Calu3 (cell line): Measurements from ENCODE around the gene MEOX2. TPM values are rescaled to one million over a fixed set of nuclear protein-coding genes. Genes with fewer than 3 reads are reported as not detected.

Experiments used
- BruUV-seq: library from RNA; stranded (reverse); fragments of 400-500 nt; replicated peaks from 2 replicates; lab custom pipeline; 2021; lab: Mats Ljungman, UMichigan
- CTCF ChIA-PET: fragments of 300-600 bp; sonication (Branson Sonifier 250); formaldehyde crosslinking; loops from one replicate; lab custom pipeline; 2022; ENCODE audit warnings: antibody characterized with exemption; lab: Charles Lee
- DNase-seq: peaks from one replicate; pipeline ENCODE4 v3.0.0; 2022
- H3K27ac Mint-ChIP-seq: one replicate; pipeline ENCODE4 v1.8.0; 2022; ENCODE audit warnings: mixed read lengths; ENCODE audit not compliant: unreplicated experiment
- H3K27me3 Mint-ChIP-seq: one replicate; pipeline ENCODE4 v1.8.0; 2022; ENCODE audit warnings: mixed read lengths; ENCODE audit not compliant: unreplicated experiment
- H3K36me3 Mint-ChIP-seq: one replicate; pipeline ENCODE4 v1.8.0; 2022; ENCODE audit warnings: mild to moderate bottlenecking, moderate library complexity, mixed read lengths; ENCODE audit not compliant: insufficient read depth, unreplicated experiment
- H3K4me1 Mint-ChIP-seq: one replicate; pipeline ENCODE4 v1.8.0; 2022; ENCODE audit warnings: mild to moderate bottlenecking, low read depth, mixed read lengths; ENCODE audit not compliant: unreplicated experiment
- H3K4me3 Mint-ChIP-seq: one replicate; pipeline ENCODE4 v1.8.0; 2022; ENCODE audit warnings: mild to moderate bottlenecking, low read depth, moderate library complexity, mixed read lengths; ENCODE audit not compliant: unreplicated experiment
- H3K9me3 Mint-ChIP-seq: one replicate; pipeline ENCODE4 v1.8.0; 2022; ENCODE audit warnings: low read depth, mixed read lengths; ENCODE audit not compliant: unreplicated experiment
- intact Hi-C: fragments of 100-400 bp; cut with micrococcal nuclease; formaldehyde crosslinking; loops from one replicate; pipeline ENCODE4 v1.10.0; 2022; ENCODE audit not compliant: unreplicated experiment
- total RNA-seq: library from RNA; stranded (reverse); gene quantifications from 2 replicates; pipeline ENCODE4 v1.2.3, GENCODE V29; 2022
- TF ChIP-seq, protein P1 (sequence below): fragments of 200-600 bp; IDR thresholded peaks from one replicate; pipeline ENCODE4 v1.8.0; 2022; ENCODE audit warnings: antibody characterized with exemption; ENCODE audit not compliant: unreplicated experiment

Gene MEOX2
- total RNA-seq, 1 experiment from 2014 or later: 12.6 TPM

DNA sequence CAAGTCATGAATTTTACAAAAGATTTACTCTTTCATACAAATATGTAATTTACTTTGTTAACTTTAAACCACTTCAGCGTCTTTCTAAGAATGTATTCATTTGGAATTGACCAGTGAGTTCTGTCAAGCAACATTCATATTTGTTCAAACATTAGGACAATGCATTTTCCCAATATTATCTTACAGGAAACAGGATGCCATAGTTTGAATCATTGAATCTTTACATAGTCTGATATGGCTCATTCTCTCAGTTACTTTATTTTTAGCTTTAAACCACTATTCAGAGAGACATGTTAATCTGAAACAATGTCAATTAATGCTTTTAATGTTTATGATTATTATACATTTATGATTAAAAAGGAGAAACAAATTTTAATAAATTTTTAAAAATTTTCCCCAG lies 21.1 kb upstream of the MEOX2 start:
- BruUV-seq: no TSS peak
- intact Hi-C loops: no loop called here
- H3K27ac Mint-ChIP-seq: no peak overlapping the region

DNA sequence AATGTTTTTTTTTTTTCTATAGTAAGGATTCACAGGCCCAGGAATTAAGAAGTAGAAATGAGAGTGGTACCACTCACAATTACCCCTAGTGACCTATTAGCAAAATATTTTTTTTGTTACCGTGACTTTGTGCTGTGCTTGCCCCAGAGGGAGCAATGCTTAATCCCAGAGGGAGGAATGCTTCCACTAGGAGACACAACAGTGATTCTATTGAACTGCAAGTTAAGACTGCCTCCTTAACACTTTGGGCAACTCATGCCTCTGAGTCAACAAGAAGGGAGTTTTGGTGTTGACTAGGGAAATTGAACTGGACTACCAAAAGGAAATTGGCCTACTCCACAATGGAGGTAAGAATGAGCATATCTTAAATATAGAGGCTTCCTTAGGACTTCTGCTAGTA lies 17.2 kb upstream of the MEOX2 start:
- CTCF ChIA-PET: no interaction called here
- TF ChIP-seq, protein P1, sequence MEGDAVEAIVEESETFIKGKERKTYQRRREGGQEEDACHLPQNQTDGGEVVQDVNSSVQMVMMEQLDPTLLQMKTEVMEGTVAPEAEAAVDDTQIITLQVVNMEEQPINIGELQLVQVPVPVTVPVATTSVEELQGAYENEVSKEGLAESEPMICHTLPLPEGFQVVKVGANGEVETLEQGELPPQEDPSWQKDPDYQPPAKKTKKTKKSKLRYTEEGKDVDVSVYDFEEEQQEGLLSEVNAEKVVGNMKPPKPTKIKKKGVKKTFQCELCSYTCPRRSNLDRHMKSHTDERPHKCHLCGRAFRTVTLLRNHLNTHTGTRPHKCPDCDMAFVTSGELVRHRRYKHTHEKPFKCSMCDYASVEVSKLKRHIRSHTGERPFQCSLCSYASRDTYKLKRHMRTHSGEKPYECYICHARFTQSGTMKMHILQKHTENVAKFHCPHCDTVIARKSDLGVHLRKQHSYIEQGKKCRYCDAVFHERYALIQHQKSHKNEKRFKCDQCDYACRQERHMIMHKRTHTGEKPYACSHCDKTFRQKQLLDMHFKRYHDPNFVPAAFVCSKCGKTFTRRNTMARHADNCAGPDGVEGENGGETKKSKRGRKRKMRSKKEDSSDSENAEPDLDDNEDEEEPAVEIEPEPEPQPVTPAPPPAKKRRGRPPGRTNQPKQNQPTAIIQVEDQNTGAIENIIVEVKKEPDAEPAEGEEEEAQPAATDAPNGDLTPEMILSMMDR: no peak
- Mint-ChIP-seq H3K4me1 (no peaks in the 10 kb centered on the region), H3K27ac (no peak overlapping the region), H3K9me3 (no peaks in the 10 kb centered on the region), H3K4me3 (no peak overlapping the region), H3K27me3 (no peaks in the 10 kb centered on the region), H3K36me3 (no peaks in the 10 kb centered on the region)
- no TSS peak for BruUV-seq
- intact Hi-C loops: no loop called here
- no peak for DNase-seq

More for the DNA sequence above, 21.1 kb upstream of the MEOX2 start:
- DNase-seq: no peak
- Mint-ChIP-seq H3K4me1 (peaks cover 8% of the 10 kb centered on the region), H3K4me3 (no peak overlapping the region), H3K27me3 (no peaks in the 10 kb centered on the region), H3K36me3 (no peaks in the 10 kb centered on the region), H3K9me3 (no peaks in the 10 kb centered on the region)
- TF ChIP-seq, protein P1: no peak
- CTCF ChIA-PET: no interaction called here

DNA sequence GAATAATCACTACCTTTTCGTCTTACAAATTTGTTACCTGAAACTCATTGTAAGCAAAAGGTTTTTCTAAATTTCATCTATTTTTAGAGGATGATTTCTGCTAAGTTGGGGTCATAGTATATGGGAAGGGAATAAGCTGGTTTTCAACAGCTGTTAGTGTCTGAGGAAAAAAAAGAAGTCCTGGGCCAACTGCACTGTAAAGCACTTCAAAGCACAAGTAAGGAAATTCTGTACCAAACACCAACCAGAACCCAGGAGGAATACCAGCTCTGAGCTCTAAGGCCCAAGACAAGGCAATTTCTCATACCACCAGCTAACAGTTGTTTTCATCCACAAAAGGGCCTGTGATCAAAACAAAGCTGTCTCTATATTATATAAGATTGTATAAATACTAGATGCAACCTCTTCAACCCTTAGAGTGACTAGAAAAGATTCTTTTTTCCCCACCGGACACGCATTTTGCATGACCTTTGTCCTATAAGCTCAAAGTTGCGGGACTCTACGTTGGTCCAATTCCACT lies 6.1 kb upstream of the MEOX2 start:
- CTCF ChIA-PET: interaction anchor here (0.7 to 1.6 kb wide), 4 partner anchors 13 to 948 kb away, joined by 3 to 4 read pairs (median 4); no protein-coding TSS in a partner anchor
- no TSS peak for BruUV-seq
- intact Hi-C loops: no loop called here
- Mint-ChIP-seq H3K27ac (no peak overlapping the region), H3K9me3 (no peaks in the 10 kb centered on the region), H3K4me3 (no peak overlapping the region), H3K27me3 (peaks cover 15% of the 10 kb centered on the region), H3K36me3 (peaks cover 7% of the 10 kb centered on the region), H3K4me1 (peaks cover 16% of the 10 kb centered on the region)
- TF ChIP-seq, protein P1: no peak
- no peak for DNase-seq

DNA sequence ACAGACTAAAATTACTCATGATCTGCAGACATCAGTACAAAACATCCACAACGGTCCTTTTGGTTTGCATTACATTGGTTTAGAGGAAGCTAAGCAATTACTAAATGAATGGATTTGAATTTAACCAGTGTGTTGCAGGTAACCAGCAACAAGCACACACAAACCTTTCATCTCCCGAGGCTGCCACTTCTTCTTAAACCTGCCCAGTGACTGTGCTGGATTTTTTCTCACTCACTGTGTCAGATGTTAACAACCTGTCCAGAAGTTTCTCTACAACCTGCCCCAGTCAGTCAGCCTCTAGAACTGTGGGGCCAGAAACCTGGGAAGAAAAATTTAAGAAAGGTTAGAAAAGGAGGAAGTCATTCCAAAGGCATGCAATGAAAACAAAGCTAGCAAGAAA lies 2.4 kb upstream of the MEOX2 start:
- CTCF ChIA-PET: interaction anchor here (0.6 to 5.2 kb wide), 5 partner anchors 10 to 336 kb away, joined by 3 to 32 read pairs (median 6); partner anchors contain the start of gene AGMO
- TF ChIP-seq, protein P1: no peak
- peak overlapping the region; percentile 95 for H3K4me3 Mint-ChIP-seq
- peaks cover 44% of the 10 kb centered on the region for H3K36me3 Mint-ChIP-seq
- H3K27ac Mint-ChIP-seq: peak overlapping the region; percentile 63
- H3K4me1 Mint-ChIP-seq: peaks cover 47% of the 10 kb centered on the region
- no peaks in the 10 kb centered on the region for H3K9me3 Mint-ChIP-seq
- peak; percentile 18 for DNase-seq
- no TSS peak for BruUV-seq
- intact Hi-C loops: loop anchor here (10.0 kb wide), 1 partner anchor 376 kb away; no protein-coding TSS in a partner anchor
- H3K27me3 Mint-ChIP-seq: peaks cover 48% of the 10 kb centered on the region
